Lung (tissue), 12 donors: ENCODE results near the gene YJU2. TPM values are rescaled to one million over a fixed set of nuclear protein-coding genes. Genes with fewer than 3 reads are reported as not detected.

Source experiments
- ATAC-seq: fragments of 200-7000 bp; cut with Tn5 transposase; one replicate; pipeline ENCODE4 v1.9.1; 2020; ENCODE audit warnings: moderate number of reproducible peaks; ENCODE audit not compliant: insufficient read depth, low FRiP score
- DNase-seq, 3 donors: peaks; one replicate each; pipeline ENCODE4 v3.0.0-alpha.2; 2013 to 2017
- H3K27ac ChIP-seq, 2 donors: one replicate each; pipeline ENCODE4 v1.5.1; 2013; ENCODE audit warnings: mild to moderate bottlenecking in 2 of 2, moderate library complexity in 2 of 2, control low read depth in 1 of 2, inconsistent platforms in 1 of 2, low read depth in 1 of 2, low read length in 1 of 2
- H3K27me3 ChIP-seq, 3 donors: one replicate each; pipeline ENCODE4 v1.5.1; 2013; ENCODE audit warnings: low read length in 2 of 3; ENCODE audit not compliant: control insufficient read depth in 3 of 3, insufficient read depth in 3 of 3
- H3K36me3 ChIP-seq, 4 donors: one replicate each; pipeline ENCODE4 v1.5.1; 2013; ENCODE audit warnings: low read length in 4 of 4, mild to moderate bottlenecking in 1 of 4, moderate library complexity in 1 of 4; ENCODE audit not compliant: control insufficient read depth in 4 of 4, insufficient read depth in 4 of 4
- H3K4me1 ChIP-seq, 5 donors: one replicate each; pipeline ENCODE4 v1.5.1; 2013; ENCODE audit warnings: low read length in 5 of 5, mild to moderate bottlenecking in 2 of 5, moderate library complexity in 1 of 5; ENCODE audit not compliant: control insufficient read depth in 5 of 5, insufficient read depth in 5 of 5
- H3K4me3 ChIP-seq: one replicate; pipeline ENCODE4 v1.5.1; 2013; ENCODE audit warnings: mild to moderate bottlenecking, control low read depth, moderate library complexity
- H3K9ac ChIP-seq, 2 donors: one replicate each; pipeline ENCODE4 v1.5.1; 2013; ENCODE audit warnings: low read length in 2 of 2, control low read depth in 1 of 2; ENCODE audit not compliant: insufficient read depth in 1 of 2
- H3K9me3 ChIP-seq, 4 donors: one replicate each; pipeline ENCODE4 v1.5.1; 2013; ENCODE audit warnings: low read length in 3 of 4, mild to moderate bottlenecking in 1 of 4, moderate library complexity in 1 of 4; ENCODE audit not compliant: control insufficient read depth in 4 of 4, insufficient read depth in 3 of 4
- WGBS, 2 donors: extraction: QIAGEN DNeasy Blood & Tissue Kit; methylation state at CpG; one replicate each; pipeline ENCODE4 v1.1.7; 2013; 5-methylcytosine and 5-hydroxymethylcytosine counted together
- polyA plus RNA-seq, 2 donors: library from polyadenylated mRNA; stranded (reverse); fragments of 200-250 nt; gene quantifications; one replicate each; pipeline ENCODE4 v1.2.1, GENCODE V29; 2013
- total RNA-seq, 2 donors: library from RNA; depleted of rRNA in 1 of 2; stranded (reverse); fragments of >200 nt in 1 of 2; gene quantifications; one replicate each; pipeline ENCODE4 v1.2.1, GENCODE V29; 2014 to 2021
- TF ChIP-seq, protein P1 (sequence below): IDR thresholded peaks from 2 replicates; pipeline ENCODE4 v1.5.1; 2012; ENCODE audit warnings: mild to moderate bottlenecking; ENCODE audit errors: control extremely low read depth, extremely low read depth
- donor health status: control.
- donor health status: control.
- donor health status: Bipolar disorder and iron deficiency.
- donor health status: healthy.
- donor health status: DM: yes; HTN: yes; CAD: no.

YJU2 gene
- total and polyA plus RNA-seq, 4 donors, result 11.2 to 44.2 (median 26.5) TPM

DNA sequence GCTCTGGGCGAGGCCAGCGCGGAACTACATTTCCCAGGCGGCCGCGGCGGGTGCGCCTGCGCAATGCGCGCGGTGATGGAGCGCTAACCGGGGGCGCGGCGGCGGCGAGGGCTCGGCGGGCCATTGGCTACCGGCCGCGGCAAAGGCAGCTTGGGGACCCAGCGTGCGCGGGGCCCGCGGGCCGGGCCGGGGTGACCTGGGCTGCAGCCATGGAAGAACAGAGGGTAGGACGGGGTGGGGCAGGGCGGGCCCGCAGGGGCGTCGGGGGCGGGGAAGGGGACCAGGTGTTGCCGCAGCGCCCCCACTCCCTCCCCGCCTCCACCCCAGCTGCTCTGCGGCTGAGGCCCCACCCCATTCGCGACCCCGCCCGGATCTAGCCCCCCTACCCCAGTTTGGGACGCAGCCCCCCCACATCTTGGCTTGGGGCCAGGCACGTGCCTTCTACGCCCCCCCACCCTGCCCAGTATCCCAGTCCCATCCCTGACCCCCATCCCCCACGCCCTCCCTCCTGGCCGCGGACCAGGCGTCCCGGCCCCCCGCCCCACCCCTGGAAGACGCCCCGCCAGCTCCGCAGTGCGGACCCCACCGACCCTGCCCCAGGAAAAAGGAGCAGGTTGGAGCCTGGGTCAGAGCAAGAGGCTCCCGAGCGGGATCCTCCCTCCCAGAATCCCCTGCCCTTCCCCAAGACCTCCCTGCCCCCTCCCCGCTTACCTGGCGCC lies 57.8 kb downstream of the YJU2 start, which contains the start of gene FSD1:
FSD1 (plus strand) TSS at position 61 of the 719 bp plus-strand sequence; CDS start at position 210, 149 bp downstream.
- H3K9ac ChIP-seq, result no peak within 1 kb of the TSS
- no peak for ATAC-seq
- H3K27ac ChIP-seq, result no peak within 1 kb of the TSS
- no peak within 1 kb of the TSS for H3K4me3 ChIP-seq
- no peaks in the 10 kb centered on the region for H3K4me1 ChIP-seq
- no peaks in the 10 kb centered on the region for H3K36me3 ChIP-seq
- DNase-seq, result peak; percentile 24 to 65 (median 43)
- peaks cover 0 to 2% (median 0%) of the 10 kb centered on the region in 4 donors for H3K9me3 ChIP-seq
- 8% methylated on average over 44 to 58 of the region's 63 CpGs for WGBS, 2 donors
- no peaks in the 10 kb centered on the region for H3K27me3 ChIP-seq
- TF ChIP-seq, protein P1, sequence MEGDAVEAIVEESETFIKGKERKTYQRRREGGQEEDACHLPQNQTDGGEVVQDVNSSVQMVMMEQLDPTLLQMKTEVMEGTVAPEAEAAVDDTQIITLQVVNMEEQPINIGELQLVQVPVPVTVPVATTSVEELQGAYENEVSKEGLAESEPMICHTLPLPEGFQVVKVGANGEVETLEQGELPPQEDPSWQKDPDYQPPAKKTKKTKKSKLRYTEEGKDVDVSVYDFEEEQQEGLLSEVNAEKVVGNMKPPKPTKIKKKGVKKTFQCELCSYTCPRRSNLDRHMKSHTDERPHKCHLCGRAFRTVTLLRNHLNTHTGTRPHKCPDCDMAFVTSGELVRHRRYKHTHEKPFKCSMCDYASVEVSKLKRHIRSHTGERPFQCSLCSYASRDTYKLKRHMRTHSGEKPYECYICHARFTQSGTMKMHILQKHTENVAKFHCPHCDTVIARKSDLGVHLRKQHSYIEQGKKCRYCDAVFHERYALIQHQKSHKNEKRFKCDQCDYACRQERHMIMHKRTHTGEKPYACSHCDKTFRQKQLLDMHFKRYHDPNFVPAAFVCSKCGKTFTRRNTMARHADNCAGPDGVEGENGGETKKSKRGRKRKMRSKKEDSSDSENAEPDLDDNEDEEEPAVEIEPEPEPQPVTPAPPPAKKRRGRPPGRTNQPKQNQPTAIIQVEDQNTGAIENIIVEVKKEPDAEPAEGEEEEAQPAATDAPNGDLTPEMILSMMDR, result no peak

DNA sequence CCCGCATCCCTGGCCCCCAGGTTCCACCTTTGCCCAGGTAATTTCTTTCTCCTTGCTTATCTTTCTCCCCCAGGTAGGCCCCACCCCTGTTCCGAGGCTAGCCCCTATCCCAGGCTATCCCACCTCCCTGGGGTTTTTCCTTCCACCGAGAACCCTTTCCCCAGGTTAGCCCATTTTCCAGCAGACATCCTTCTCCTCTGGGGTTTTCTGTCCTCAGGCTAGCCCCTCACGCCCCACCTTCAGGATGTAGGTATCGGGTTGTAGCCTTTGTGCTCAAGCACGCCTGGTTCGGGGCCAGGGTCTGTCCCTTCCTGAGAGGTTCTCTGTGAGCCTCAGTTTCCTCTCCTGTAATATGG lies 58.4 kb downstream of the YJU2 start:
- Histone ChIP-seq H3K4me3 (no peak overlapping the region), H3K27ac (no peak overlapping the region), H3K36me3 (no peaks in the 10 kb centered on the region), H3K27me3 (no peaks in the 10 kb centered on the region), H3K9me3 (peaks cover 0 to 2% (median 0%) of the 10 kb centered on the region in 4 donors), H3K4me1 (no peaks in the 10 kb centered on the region), H3K9ac (no peak overlapping the region)
- WGBS, 2 donors, result 82 to 86% methylated on average over 7 of the region's 7 CpGs
- TF ChIP-seq, protein P1, result no peak
- no peak for DNase-seq
- ATAC-seq, result no peak

DNA sequence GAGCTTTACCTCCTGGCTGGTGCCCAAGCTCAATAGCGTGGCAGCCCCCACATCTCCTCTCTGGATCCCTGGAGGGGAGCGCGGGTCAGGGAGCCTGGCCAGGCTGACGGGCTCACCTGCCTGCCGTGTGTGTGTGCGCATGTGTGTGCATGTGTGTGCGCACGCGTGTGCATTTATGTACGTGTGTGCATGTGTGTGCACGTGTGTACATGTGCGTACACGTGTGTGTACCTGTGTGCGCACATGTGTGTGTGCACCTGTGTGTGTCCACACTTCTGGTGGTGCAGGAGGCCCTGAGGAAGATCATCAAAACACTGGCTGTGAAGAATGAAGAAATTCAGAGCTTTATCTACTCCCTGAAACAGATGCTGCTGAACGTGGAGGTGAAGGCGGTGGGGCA lies 58.8 kb downstream of the YJU2 start:
- Histone ChIP-seq H3K27ac (no peak overlapping the region), H3K27me3 (no peaks in the 10 kb centered on the region), H3K4me1 (no peaks in the 10 kb centered on the region), H3K36me3 (no peaks in the 10 kb centered on the region), H3K9me3 (peaks cover 0 to 1% (median 0%) of the 10 kb centered on the region in 4 donors), H3K9ac (no peak overlapping the region), H3K4me3 (no peak overlapping the region)
- WGBS, 2 donors, result 86 to 90% methylated on average over 16 of the region's 16 CpGs
- DNase-seq, result no peak
- TF ChIP-seq, protein P1, result no peak
- no peak for ATAC-seq
